Endothelial cell of umbilical vein (primary cell): ENCODE results near the gene HMG20A. TPM values are rescaled to one million over a fixed set of nuclear protein-coding genes. Genes with fewer than 3 reads are reported as not detected.

Source experiments
- BruUV-seq: library from RNA; stranded (reverse); fragments of 400-500 nt; replicated peaks from 2 replicates; lab custom pipeline; 2021; lab: Mats Ljungman, UMichigan
- CTCF ChIA-PET: fragments of 300-600, 350-600 bp; sonication (Branson Sonifier 250); formaldehyde crosslinking; loops from one replicate; lab custom pipeline; 2021; ENCODE audit warnings: antibody characterized with exemption, inconsistent platforms; lab: Charles Lee
- POLR2A ChIA-PET: fragments of 300-600, 350-600 bp; sonication (Branson Sonifier 250); formaldehyde crosslinking; loops from one replicate; lab custom pipeline; 2021; ENCODE audit warnings: antibody characterized with exemption, inconsistent platforms; lab: Charles Lee
- DNase-seq: peaks from one replicate; pipeline ENCODE4 v3.0.0-alpha.2; 2011; ENCODE audit warnings: low read depth, low spot score
- FAIRE-seq: peaks from 2 replicates; lab custom pipeline; 2011; peaks lifted over from hg19 to GRCh38; lab: Jason Lieb, UNC
- H2AFZ ChIP-seq: 2 replicates; pipeline ENCODE4 v1.6.0; 2012; ENCODE audit warnings: low read depth, low read length, control low read depth, inconsistent platforms
- H3K27ac ChIP-seq: 2 replicates; pipeline ENCODE4 v1.5.1; 2011; ENCODE audit warnings: low read depth, mild to moderate bottlenecking, control low read depth, low read length, moderate library complexity; ENCODE audit not compliant: insufficient read depth
- H3K27me3 ChIP-seq, 2 experiments: 2 replicates each; pipeline versions ENCODE4 v1.6.0 to v1.6.1; 2011; ENCODE audit warnings: low read length in 2 of 2, mixed read lengths in 1 of 2; ENCODE audit not compliant: control insufficient read depth in 2 of 2, insufficient read depth in 2 of 2
- H3K36me3 ChIP-seq, 2 experiments: 2 replicates in 1 of 2; 3 replicates in 1 of 2; pipeline ENCODE4 v1.5.1; 2011; ENCODE audit warnings: low read length in 2 of 2, mild to moderate bottlenecking in 1 of 2, moderate library complexity in 1 of 2; ENCODE audit not compliant: control insufficient read depth in 2 of 2, insufficient read depth in 2 of 2; ENCODE audit errors: extremely low read depth in 1 of 2
- H3K4me1 ChIP-seq: 3 replicates; pipeline ENCODE4 v1.5.1; 2011; ENCODE audit warnings: mild to moderate bottlenecking, low read length; ENCODE audit not compliant: control insufficient read depth, insufficient read depth; ENCODE audit errors: extremely low read depth
- H3K4me2 ChIP-seq: 2 replicates; pipeline ENCODE4 v1.6.1; 2011; ENCODE audit warnings: low read length, control low read depth, mixed read lengths; ENCODE audit not compliant: insufficient read depth
- H3K4me3 ChIP-seq, 3 experiments: fragments of 200-600 bp in 1 of 3; sonication (generic), shearing (Covaris generic) in 1 of 3; replicated peaks in 1 of 3; 2 replicates each; pipeline ENCODE4 v1.5.1; 2011 to 2016; ENCODE audit warnings: control low read depth in 3 of 3, low read length in 3 of 3, mild to moderate bottlenecking in 2 of 3, inconsistent platforms in 1 of 3, low read depth in 1 of 3, moderate library complexity in 1 of 3; ENCODE audit not compliant: insufficient read depth in 1 of 3
- H3K79me2 ChIP-seq: 2 replicates; pipeline ENCODE4 v1.6.0; 2012; ENCODE audit warnings: low read length, inconsistent platforms; ENCODE audit not compliant: control insufficient read depth, insufficient read depth
- H3K9ac ChIP-seq: replicated peaks from 2 replicates; pipeline ENCODE3; 2011; ENCODE audit warnings: low read length, control low read depth; ENCODE audit not compliant: insufficient read depth; ENCODE audit errors: extremely low read depth
- H3K9me1 ChIP-seq: replicated peaks from 3 replicates; pipeline ENCODE4 v1.6.0; 2011; ENCODE audit warnings: mild to moderate bottlenecking, low read length; ENCODE audit not compliant: control insufficient read depth, insufficient read depth; ENCODE audit errors: extremely low read depth
- H3K9me3 ChIP-seq: replicated peaks from 2 replicates; pipeline ENCODE4 v1.5.1; 2012; ENCODE audit warnings: low read length, inconsistent platforms; ENCODE audit not compliant: control insufficient read depth, insufficient read depth
- H4K20me1 ChIP-seq: replicated peaks from 2 replicates; pipeline ENCODE3; 2011; ENCODE audit warnings: mild to moderate bottlenecking, low read length; ENCODE audit not compliant: control insufficient read depth, insufficient read depth; ENCODE audit errors: extremely low read depth
- CTCF ChIP-seq, 2 donors: IDR thresholded peaks; 1 replicate in 1 of 2; 2 replicates in 1 of 2; pipeline ENCODE4 v1.5.1; 2011; ENCODE audit warnings: low read length in 2 of 2, mild to moderate bottlenecking in 2 of 2, moderate library complexity in 2 of 2, control low read depth in 1 of 2, inconsistent platforms in 1 of 2, low read depth in 1 of 2; ENCODE audit not compliant: insufficient read depth in 1 of 2; ENCODE audit errors: extremely low read depth in 1 of 2
- EZH2 ChIP-seq: IDR thresholded peaks from 2 replicates; pipeline ENCODE4 v1.6.1; 2012; ENCODE audit warnings: borderline replicate concordance, low read depth, mild to moderate bottlenecking, moderate library complexity, low read length, inconsistent platforms; ENCODE audit not compliant: severe bottlenecking
- GATA2 ChIP-seq: IDR thresholded peaks from 2 replicates; pipeline ENCODE4 v1.7.0; 2011; ENCODE audit warnings: low read depth, mild to moderate bottlenecking, moderate library complexity, mixed read lengths, low read length; ENCODE audit not compliant: insufficient read length, insufficient read depth
- MAX ChIP-seq: IDR thresholded peaks from 2 replicates; pipeline ENCODE4 v1.6.1; 2011; ENCODE audit not compliant: insufficient read depth, insufficient read length
- MYC ChIP-seq: IDR thresholded peaks from one replicate; pipeline ENCODE4 v1.6.1; 2011; ENCODE audit warnings: mild to moderate bottlenecking, low read depth, low read length
- POLR2A ChIP-seq: IDR thresholded peaks from 2 replicates; pipeline ENCODE4 v1.6.1; 2012; ENCODE audit warnings: low read depth, mild to moderate bottlenecking, control low read depth, low read length
- POLR2AphosphoS5 ChIP-seq: IDR thresholded peaks from 2 replicates; pipeline ENCODE4 v1.6.1; 2012; ENCODE audit warnings: low read depth, mild to moderate bottlenecking, control low read depth, low read length, moderate library complexity; ENCODE audit not compliant: insufficient read depth
- dilution Hi-C: fragments of 300-500 bp; cut with MboI; formaldehyde crosslinking; loops from one replicate; pipeline ENCODE4 v1.15.0; 2019; ENCODE audit warnings: low sequenced_read_pairs; ENCODE audit not compliant: extremely low pct_ligation_motif_present
- intact Hi-C: fragments of 100-400 bp; cut with micrococcal nuclease; formaldehyde crosslinking; loops from one replicate; pipeline ENCODE4 v1.10.0; 2022
- polyA plus RNA-seq, 4 experiments: library from polyadenylated mRNA; depleted of rRNA in 3 of 4; stranded (reverse) in 3 of 4; unstranded in 1 of 4; fragments of >200 nt; gene quantifications; 2 replicates each; pipeline versions ENCODE4 v1.2.1 to v1.2.3, GENCODE V29; 2011 to 2012; ENCODE audit warnings: missing spikeins in 1 of 4
- total RNA-seq: library from RNA; stranded (reverse); gene quantifications from 2 replicates; pipeline ENCODE4 v1.2.3, GENCODE V29; 2021

HMG20A gene
- total and polyA plus RNA-seq, 2 donors (not counting 3 experiments of a cell fraction or from before 2014, with no cell fraction given) = 35.8 to 44.0 TPM

- no peaks in the 10 kb centered on the region for H3K27me3 ChIP-seq
- no peak overlapping the region for H3K27ac ChIP-seq
- no peaks in the 10 kb centered on the region for H3K79me2 ChIP-seq
- H3K9me3 ChIP-seq = no peaks in the 10 kb centered on the region
- no peak for TF ChIP-seq CTCF (IDR thresholded peaks at IDR 0.05; ENCODE audit: extremely low read depth in 1 of 2, insufficient read depth in 1 of 2, low read depth in 1 of 2, low read length in 2 of 2)
- TF ChIP-seq POLR2A = no peak
- TF ChIP-seq MAX = no peak
- no peak for TF ChIP-seq POLR2AphosphoS5
- no peak for TF ChIP-seq MYC
- TF ChIP-seq GATA2 = no peak
- no peak for TF ChIP-seq EZH2
- dilution Hi-C loops = no loop called here
- no peak overlapping the region for H2AFZ ChIP-seq
- H3K36me3 ChIP-seq = peaks cover 0 to 5% of the 10 kb centered on the region in 2 experiments
- FAIRE-seq = no peak
- DNase-seq = no peak
- CTCF ChIA-PET = no interaction called here
- H4K20me1 ChIP-seq = no peaks in the 10 kb centered on the region
- POLR2A ChIA-PET = no interaction called here
- H3K9me1 ChIP-seq = no peaks in the 10 kb centered on the region
- peaks cover 39% of the 10 kb centered on the region for H3K4me1 ChIP-seq
- no peak overlapping the region for H3K4me3 ChIP-seq
- intact Hi-C loops = no loop called here
- H3K9ac ChIP-seq = no peak overlapping the region
- no TSS peak for BruUV-seq
- no peak overlapping the region for H3K4me2 ChIP-seq
Measured at GRCh38 chr15:77489647-77490046, 69.0 kb downstream of the HMG20A start.
